ENCODE results near the gene TPSD1.
"Not testable (repeated sequence)": the region's sequence is repeated elsewhere in the genome, so short reads cannot be mapped to it uniquely, and the experiment has no call there.

TPSD1 gene

DNA sequence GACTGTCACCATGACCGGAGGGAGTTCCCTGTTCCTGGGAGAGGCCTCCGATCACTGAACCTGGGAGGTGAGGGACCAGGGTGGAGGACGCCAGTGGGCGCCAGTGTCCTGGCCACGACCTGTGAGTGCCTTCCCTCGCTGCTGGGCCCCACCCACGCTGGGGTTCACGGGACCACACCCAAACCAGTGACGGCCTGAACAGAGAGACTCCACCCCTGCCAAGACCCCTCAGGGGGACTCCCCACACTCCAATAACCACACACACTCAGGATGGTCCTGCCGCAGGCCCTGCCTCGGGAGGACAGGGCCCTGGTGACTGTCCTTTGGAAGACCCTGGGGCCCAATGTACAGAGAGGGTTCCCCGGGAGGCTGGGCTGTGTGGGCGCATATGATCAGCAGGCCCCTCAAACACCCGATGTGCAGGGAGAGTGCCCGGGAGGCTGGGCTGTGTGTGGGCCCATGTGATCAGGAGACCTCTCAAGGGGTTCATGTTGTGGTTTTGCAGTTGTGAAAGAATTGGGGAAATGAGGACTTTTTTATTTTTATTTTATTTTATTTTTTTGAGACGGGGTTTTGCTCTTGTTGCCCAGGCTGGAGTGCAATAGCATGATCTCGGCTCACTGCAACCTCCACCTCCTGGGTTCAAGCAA, 26.6 kb downstream of the TPSD1 start:
- no peak for DNase-seq (ENCODE audit: low read depth)

DNA sequence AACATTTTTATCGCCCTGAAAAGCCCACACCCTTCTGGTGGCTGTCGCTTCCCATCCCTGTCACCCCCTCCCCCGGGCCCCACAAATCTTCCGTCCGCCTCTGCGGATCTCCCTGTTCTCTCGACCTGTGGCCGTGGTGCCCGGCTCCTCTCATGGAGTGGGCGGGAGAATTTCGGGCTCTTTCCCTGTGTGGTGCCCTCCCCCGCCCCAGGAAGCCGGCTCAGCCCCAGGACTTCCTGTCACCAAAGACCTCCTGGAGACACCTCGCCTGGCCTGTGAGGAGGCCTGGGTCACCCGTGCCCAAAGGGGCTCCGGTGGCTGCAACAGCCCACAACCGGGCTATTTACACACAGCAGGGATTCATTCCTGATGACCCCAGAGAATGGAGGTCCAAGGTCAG, 27.4 kb downstream of the TPSD1 start:
- DNase-seq (ENCODE audit: low read depth): no peak

DNA sequence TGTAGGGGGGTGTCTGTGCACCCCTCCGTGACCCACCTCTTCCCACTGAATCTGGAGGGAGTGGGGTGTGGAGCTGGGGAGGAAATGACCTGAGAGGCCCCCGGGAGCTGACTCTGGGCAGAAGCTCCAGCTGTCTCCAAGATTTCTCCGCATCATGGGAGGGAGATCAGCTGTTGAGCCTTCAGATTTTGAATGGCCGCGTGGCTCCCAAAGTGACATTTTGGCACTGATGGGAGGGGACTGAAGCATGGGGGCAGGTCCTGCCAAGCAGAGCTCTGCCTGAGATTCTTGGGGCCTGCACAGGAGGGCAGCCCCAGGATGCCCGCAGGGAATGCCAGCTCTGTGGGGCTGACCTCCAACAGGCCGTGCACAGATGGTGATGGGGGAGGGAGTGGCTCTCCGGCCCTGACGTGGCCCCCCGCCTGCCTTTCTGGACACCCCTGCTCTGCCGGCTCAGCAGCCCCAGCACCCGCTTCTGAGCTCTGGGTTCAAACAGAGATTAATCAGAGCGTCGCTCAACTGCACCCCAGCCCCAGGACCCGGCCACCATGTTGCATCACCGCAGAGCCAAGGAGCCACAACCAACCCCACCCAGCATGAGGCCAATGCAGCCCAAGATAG, 28.2 kb downstream of the TPSD1 start:
- DNase-seq (ENCODE audit: low read depth): no peak

DNA sequence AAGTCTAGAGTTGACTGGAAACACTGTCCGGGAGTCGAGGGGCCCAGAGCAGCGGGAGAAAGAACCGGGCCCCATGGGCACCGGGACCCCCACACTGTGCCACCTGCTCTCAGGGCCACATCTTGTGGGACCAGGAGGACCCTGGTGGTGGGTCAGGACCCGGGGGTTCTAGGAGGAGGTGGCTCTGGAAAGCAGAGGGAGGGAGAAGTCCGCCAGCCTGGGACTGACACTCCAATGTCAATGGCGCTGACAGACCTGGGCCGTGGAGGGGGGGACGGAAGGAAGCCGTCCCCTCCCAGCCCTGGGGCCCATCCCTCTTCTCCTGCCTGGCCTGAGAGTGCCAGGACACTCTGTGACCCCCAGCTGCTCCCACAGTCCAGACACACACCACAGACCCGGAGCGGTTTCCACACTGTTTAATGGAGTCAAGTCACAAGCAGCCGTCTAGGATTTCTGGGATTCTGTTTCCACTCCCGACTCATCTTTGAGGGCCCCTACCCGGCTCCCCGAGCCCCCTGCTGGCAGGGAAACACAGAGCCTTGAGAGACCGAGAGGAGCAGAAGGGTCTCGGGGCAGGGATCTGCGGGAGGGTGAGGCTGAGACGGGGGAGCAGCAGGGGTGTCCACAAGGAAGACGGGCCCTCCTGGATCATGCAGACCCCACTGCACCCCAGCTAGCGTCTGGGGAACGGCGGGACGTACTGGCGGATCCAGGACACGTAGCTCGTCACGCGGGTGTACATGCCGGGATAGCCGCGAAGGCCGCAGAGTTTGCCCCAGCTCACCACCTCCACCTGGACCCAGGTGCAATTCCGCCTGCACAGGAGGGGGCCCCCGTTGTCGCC, 30.0 kb downstream of the TPSD1 start:
- DNase-seq (ENCODE audit: low read depth): no peak

DNA sequence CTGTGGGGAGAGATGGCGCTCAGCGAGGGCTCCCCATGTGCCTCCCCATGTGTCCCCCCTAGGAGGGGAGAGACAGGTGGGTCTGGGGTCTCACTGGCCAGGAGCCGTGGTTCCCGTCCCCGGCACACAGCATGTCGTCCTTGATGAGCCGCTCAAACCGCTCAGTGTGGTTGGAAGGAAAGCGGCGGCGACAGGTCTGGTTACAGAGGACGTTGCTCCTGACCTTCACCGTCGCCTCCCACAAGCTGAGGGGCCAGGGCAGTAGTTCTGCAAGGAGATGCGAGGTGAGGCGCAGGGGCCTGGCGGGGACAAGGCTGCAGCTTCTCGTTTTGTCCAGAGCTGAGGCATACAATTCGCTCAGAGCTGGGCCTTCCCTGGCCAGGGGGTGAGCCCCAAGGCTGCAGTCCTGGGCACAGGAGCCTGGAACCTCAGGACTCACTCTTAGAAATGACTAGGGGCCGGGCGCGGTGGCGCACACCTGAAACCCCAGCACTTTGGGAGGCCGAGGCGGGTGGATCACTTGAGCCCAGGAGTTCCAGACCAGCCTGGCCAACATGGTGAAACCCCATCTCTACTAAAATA, 30.7 kb downstream of the TPSD1 start:
- no peak for DNase-seq (ENCODE audit: low read depth)

DNA sequence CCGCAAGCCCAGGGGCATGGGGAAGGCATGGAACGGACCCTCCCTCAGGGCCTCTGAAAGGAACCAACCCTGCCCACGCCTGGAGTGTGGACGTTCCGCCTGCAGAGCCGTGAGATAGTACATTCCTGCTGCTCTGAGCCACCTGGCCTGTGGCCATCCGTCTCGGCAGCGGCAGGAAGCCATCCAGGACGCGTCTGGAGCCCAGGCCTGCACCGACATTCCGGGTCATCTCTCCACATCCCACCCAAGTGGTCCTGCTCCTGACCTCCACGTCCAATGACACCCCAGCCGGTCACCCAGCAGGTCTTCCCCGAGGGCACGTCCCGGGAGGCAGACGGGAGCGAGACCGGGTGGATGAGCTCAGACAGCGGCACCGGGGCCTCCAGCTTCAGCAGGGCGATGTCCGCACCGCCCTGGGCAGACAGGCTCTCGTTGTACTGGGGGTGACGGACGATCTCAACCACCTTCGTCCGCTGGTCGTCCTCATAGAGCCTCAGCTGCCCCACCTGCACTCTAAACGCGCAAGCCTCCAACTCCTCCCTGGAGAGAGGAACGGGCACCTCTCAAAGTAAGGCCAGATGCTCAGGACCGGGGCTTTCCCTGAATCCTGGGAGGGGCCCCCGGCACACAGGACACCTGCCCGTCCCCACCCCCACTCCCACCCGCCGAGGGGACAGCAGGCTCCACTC, 32.3 kb downstream of the TPSD1 start:
- no peak for DNase-seq (ENCODE audit: low read depth)

DNA sequence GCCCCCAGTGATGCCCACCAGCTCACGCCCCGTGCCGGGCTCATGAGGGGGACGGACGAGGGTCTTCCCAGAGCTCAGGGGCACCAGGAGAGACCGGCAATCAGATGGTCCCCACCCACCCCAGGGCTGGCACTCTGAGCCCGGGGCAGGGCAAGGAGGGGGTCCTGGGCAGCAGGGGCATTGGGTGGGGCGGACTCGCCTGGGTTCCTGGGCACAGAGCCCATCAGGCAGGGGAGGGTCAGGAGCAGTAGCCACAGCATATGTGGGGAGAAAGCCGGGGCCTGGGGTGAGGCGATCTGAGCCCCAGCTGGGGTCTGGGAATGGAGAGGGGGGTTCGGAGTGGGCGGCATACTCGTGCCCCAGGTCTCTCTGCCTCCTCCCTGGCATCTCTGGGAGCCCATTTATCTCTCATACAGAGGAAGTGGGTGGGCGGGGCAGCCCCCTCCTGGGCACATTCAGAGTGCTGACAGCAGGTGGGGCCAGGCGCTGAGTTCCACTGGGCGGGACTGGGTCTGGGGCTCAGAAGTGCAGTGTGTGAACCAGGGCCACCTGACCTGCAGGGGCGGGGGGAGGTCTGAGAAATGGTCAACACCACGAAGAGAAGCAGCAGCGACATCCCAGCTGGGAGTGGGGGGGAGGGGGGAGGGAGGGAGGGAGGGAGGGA, 33.1 kb downstream of the TPSD1 start:
- DNase-seq (ENCODE audit: low read depth): no peak

DNA sequence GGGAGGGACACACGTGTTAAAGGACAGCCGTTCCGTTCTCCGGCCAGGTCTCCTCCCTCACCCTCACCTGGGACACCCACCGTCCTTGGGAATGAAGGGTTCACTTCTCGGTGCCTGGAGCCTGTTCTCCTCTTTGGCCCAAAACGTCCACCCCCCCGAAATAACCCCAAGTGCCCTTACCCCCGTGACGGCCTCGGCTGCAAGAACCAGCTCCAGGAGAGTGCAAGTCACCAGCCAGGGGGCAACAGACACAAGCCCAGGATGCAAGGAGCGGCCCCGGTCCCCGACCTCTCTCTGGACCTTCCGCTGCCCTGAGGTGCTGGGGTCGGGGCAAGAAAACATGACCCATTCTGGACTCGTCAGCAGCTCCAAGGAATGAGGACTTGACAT, 33.6 kb downstream of the TPSD1 start:
- no peak for DNase-seq (ENCODE audit: low read depth)

DNA sequence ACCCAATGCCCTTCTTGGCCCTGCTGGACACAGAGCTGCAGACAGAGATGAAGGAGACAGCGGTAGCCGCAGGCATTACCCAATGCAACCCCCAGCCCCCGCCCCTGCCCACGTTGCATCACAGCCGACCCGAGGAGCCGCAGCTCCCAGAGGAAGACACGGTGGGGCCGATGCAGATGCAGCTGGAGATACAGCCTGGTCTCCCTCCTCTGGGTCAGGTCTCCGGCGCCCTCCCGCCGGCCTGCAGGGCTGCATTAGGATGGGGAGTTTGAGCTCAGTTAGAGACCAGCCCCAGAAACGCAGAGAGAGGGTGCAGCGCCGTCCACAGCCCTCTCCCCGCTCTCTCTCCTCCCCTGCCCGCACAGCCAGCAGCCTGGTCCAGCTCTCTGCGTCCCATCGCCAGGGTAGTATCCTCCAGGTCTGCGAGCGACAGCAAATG, 34.2 kb downstream of the TPSD1 start:
- no peak for DNase-seq (ENCODE audit: low read depth)

DNA sequence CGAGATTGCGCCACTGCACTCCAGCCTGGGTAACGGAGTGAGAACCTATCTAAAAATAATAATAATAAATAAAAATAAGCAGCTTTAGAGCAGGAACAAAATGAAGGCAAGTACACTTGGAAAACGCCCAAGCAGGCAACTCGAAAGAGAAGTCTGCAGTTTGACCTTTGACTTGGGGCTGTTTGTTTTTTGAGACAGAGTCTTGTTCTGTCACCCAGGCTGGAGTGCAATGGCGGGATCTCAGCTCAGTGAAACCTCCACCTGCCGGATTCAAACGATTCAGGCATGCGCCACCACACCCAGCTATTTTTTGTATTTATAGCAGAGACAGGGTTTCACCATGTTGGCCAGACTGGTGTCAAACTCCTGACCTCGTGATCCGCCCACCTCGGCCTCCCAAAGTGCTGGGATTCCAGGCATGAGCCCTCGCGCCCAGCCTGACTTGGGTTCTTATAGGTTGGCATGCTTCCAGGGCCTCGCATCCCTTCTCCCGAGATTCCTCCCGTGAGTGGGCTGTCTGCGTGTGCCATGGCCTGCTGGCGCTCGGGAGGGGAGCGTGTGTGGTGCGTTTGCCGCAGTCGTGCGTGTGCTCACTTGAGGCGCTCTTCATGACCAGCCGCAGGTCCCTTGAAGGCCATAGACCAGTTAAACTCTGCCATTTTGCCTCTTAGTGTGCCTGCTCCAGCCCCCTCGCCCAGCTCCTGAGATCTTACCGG, 35.1 kb downstream of the TPSD1 start:
- DNase-seq (ENCODE audit: low read depth): no peak

DNA sequence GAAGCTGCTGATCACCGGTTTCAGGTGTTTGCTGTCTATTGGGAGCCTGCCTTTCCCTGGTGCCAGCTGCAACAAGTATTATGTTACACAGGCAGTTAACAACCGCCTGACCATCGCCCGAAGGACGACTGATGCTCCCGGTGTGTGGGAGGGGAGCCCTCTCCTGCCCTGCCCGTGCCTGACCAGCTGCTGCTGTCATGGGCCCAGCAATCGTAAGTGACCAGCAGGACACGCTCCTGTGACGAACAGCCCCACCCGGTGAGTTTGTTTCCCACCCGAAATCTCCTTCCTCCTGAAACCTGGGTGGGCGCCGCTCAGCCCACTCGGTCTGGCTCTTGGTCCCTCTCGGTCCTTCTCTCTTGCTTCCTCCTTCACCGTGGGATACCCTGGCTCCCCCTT, 35.7 kb downstream of the TPSD1 start:
- DNase-seq (ENCODE audit: low read depth): no peak

DNA sequence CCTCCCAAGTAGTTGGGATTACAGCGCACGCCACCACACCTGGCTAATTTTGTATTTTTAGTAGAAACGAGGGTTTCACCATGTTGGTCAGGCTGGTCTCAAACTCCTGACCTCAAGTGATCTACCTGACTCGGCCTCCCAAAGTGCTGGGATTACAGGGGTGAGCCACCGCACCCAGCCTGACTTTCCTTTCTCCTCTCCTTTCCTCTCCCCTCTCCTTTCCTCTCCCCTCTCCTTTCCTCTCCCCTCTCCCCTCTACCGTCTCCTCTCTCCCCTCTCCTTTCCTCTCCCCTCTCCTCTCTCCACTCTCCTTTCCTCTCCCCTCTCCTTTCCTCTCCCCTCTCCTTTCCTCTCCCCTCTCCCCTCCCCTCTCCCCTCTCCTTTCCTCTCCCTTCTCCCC, 36.3 kb downstream of the TPSD1 start:
- DNase-seq (ENCODE audit: low read depth): not testable (repeated sequence)

DNA sequence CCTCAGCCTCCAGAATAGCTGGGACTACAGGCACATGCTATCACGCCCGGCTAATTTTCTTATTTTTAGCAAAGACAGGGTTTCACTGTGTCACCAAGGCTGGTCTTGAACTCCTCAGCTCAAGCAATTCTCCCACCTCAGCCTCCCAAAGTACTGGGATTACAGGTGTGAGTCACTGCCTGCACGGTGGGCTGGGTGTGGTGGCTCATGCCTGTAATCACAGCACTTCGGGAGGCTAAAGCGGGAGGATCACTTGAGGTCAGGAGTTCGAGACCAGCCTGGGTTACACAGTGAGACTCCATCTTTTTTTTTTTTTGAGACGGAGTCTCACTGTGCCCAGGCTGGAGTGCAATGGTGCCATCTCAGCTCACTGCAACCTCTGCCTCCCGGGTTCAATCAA, 36.9 kb downstream of the TPSD1 start:
- DNase-seq (ENCODE audit: low read depth): not testable (repeated sequence)

DNA sequence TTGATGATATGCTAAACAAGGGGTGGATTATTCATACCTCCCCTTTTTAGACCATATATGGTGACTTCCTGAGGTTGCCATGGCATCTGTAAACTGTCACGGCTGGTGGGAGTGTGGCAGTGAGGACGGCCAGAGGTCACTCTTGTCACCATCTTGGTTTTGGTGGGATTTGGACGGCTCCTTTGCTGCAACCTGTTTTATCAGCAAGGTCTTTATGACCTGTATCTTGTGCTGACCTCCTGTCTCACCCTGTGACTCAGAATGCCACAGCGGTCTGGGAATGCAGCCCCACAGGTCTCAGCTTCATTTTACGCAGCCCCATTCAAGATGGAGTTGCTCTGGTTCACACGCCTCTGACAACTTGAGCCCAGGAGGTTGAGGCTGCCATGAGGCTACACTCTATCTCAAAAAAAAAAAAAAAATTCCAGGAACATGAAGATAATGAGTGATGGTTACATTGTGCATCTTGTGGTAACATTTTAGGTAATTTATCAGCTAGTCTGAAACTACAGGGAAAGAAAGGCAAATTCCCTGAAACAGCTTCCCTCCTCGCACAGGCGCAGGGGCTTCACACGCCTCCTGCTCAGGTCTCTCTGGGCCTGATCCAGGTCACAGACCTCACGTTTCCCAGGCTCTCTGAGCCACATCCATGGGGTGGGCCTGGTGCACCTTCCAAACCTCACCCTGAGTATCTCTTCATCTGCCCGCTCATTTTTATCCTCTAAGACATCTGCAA, 38.2 kb downstream of the TPSD1 start:
- DNase-seq (ENCODE audit: low read depth): no peak

DNA sequence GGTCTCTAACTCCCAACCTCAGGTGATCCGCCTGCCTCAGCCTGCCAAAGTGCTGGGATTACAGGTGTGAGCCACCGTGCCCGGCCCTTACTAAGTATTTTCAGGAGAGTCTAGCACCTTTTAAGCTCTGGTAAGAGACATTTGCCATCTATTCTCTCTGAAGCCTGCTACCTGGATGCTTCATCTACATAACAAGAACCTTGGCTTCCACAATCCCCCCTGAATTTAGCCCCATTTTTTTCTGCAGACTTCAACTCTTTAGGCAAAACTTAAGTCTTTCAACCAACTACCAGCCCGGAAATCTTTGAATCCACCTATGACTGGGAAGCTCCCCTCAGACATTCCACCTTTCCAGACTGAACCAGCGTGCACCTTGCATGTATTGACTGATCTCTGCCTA, 39.6 kb downstream of the TPSD1 start:
- no peak for DNase-seq (ENCODE audit: low read depth)

DNA sequence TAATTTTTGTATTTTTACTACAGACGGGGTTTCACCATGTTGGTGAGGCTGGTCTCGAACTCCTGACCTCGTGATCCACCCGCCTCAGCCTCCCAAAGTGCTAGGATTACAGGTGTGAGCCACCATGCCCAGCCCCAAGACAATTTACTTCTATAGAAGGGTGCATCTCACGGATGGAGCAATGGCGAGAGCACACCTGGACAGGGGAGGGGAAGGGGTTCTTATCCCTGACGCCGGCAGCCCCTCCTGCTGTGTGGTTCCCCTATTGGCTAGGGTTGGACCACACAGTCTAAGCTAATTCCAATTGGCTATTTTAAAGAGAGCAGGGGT, 40.8 kb downstream of the TPSD1 start:
- not testable (repeated sequence) for DNase-seq (ENCODE audit: low read depth)

DNA sequence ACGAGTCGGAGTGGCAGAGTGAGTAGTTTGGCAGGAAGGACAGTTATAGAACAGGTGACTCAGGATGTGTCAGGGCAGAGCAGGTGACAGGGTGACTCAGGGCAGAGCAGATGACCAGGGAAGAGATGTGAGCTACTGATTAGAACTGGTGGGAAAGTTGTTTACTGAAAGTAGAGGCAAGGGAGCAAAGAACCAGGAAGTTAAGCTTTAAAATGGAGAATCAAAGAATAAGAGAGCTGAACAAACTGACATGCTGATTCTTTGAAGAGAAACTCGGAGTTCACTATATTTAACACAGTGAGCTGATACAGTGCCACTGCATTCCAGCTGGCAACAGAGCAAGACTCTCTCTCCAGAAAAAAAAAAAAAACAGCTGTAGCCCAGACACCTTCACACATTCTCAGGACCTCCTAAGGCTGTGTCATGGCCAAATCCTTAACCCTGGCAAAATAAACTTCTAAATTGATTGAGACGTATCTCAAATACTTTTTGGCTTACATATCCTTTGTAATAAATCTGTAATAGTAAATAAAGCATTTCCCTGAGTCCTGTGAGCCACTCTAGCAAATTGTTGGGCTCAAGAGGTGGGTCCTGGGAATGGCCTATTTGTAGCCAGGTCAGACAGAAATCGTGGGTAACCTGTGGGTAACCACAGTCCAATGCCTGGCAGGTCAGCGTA, 41.3 kb downstream of the TPSD1 start:
- no peak for DNase-seq (ENCODE audit: low read depth)

DNA sequence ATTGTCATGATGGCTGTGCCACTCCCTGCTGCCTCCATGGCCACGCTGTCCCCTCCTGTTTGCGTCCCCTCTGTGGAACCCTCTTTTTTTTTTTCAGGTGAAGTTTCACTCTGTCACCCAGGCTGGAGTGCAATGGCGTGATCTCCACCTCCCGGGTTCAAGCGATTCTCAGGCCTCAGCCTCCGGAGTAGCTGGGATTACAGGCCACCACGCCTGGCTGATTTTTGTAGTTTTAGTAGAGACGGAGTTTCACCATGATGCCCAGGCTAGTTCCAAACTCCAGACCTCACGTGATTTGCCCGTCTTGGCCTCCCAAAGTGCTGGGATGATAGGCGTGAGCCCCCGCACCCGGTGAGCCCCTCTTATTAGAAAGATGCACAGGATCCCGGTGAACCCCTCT, 42.5 kb downstream of the TPSD1 start:
- DNase-seq (ENCODE audit: low read depth): no peak

DNA sequence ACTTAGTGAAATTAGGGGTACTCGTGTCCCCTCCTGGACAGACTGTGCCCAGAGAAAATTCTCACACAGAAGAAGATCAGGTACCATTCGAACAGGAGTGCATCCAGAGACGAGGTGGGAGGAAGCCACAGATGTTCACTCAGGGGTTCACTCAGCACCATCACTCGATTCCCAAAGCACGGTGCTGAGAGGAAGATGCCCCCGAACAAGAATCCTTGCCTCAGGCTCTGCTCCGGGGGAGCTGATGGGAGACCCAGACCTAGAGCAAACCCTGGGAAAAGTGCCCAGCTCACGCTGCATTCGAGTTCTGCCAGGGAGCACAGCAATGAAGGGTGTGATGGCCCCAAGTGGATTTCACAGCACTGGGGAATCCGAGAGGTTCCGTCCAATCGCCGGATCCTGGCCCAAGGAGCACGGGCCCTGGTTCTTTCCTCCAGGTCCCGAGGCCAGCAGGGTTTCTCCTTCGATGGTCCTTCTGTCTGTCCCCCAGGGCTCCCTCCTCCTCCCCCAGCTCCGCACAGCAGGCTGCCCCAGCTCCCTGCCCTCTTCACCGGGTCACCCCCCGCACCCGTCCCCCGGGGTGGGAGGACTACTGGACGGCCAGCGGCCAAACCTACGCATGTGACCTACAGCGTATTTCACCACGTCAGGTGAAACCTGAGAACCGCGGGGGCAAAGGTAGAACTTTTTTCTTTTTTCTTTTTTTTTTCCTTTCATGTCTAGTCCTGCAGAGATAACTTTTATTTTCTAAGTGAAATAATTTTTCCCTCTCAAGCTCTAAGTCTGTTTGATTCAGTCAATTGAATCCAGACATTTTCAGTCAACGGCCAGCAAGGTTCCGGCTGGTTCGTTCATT, 43.4 kb downstream of the TPSD1 start:
- no peak for DNase-seq (ENCODE audit: low read depth)
